Measurements from ENCODE around the gene PTHLH.

GRCh38 chr12:28014196-28014595 lies 41.7 kb upstream of the PTHLH start:
- TF ChIP-seq CTCF (IDR thresholded peaks at IDR 0.05) (no peak), POLR2A (IDR thresholded peaks at IDR 0.05) (no peak)
